ENCODE results near the gene MDFIC. TPM values are rescaled to one million over a fixed set of nuclear protein-coding genes. Genes with fewer than 3 reads are reported as not detected.
A peak's percentile ranks its signal among the peaks of the same experiment; 100 is the strongest.

The MDFIC gene
- total and polyA plus RNA-seq, 4 donors = 3.2 to 6.6 (median 5.3) TPM

DNA sequence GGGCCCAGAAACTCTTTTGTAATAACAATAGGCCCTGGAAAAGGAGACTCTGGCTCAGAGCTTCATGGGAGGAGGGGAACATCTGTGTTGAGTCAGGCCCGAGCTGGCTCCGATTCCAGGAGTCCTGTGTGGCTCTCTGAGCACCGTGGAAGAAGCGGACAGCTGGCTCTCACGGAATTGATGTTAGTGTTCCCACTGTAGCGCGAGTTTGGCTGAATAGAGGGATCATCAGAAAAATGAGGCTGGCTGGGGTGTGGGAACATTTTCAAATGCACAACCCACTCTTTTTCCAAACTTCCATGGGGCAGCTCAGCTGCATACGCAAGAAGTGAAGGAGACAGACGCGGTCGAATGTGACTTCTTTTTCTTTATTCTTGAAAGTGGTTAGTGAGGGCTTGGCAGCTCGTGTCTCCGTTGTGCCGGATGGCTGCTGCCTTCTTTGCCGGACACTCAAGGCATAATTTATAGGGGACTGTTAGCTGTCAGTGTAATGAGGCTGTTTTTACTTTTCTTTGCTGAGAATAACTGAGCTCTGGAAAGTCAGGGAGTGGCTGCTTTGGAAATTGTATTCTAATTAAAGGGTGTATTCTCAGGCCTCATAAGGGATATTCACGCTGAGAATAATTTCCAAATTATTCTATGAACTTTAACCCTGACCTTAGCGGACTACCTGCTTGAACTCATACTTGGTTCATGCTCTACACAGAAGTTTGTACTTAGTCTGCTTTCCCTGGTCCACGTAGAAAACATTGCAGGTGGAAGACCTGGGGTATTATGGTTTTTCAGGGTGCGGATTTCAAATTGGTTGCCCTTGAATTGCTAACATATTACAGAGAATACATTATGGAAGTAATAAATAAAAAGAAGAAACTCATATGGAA, 23.1 kb downstream of the MDFIC start:
- Histone ChIP-seq H3K9me3 (ENCODE audit: control insufficient read depth in 4 of 4, low read length in 3 of 4) (no peaks in the 10 kb centered on the region), H3K27me3 (ENCODE audit: control insufficient read depth in 4 of 4, insufficient read depth in 4 of 4, low read length in 3 of 4) (no peaks in the 10 kb centered on the region), H3K4me3 (ENCODE audit: low read depth in 1 of 3, low read length in 3 of 3) (no peak overlapping the region), H3K4me1 (ENCODE audit: control insufficient read depth in 4 of 4, insufficient read depth in 4 of 4, low read length in 3 of 4) (peaks cover 0 to 11% (median 2%) of the 10 kb centered on the region in 4 donors), H3K27ac (ENCODE audit: low read depth in 1 of 2, low read length in 2 of 2) (no peak overlapping the region), H3K36me3 (ENCODE audit: control insufficient read depth in 4 of 4, insufficient read depth in 3 of 4, low read depth in 1 of 4, low read length in 3 of 4) (no peaks in the 10 kb centered on the region), H3K9ac (ENCODE audit: low read depth in 1 of 2, low read length in 2 of 2) (no peak overlapping the region)
- TF ChIP-seq SP1 (IDR thresholded peaks at IDR 0.05) (no peak), HNF4A (conservative IDR thresholded peaks at IDR 0.05) (peak; percentile 24 to 51), RXRA (IDR thresholded peaks at IDR 0.05) (peak in 1 of 2 donors; percentile 31)
- 85% methylated on average over 19 of the region's 19 CpGs for WGBS
- DNase-seq (ENCODE audit: low spot score) = no peak

- Histone ChIP-seq H3K4me1 (ENCODE audit: control insufficient read depth in 4 of 4, insufficient read depth in 4 of 4, low read length in 3 of 4) (peaks cover 0 to 4% (median 0%) of the 10 kb centered on the region in 4 donors), H3K27ac (ENCODE audit: low read depth in 1 of 2, low read length in 2 of 2) (no peak overlapping the region), H3K36me3 (ENCODE audit: control insufficient read depth in 4 of 4, insufficient read depth in 3 of 4, low read depth in 1 of 4, low read length in 3 of 4) (no peaks in the 10 kb centered on the region), H3K27me3 (ENCODE audit: control insufficient read depth in 4 of 4, insufficient read depth in 4 of 4, low read length in 3 of 4) (no peaks in the 10 kb centered on the region), H3K9ac (ENCODE audit: low read depth in 1 of 2, low read length in 2 of 2) (no peak overlapping the region), H3K9me3 (ENCODE audit: control insufficient read depth in 4 of 4, low read length in 3 of 4) (no peaks in the 10 kb centered on the region), H3K4me3 (ENCODE audit: low read depth in 1 of 3, low read length in 3 of 3) (no peak overlapping the region)
- 82% methylated on average over 1 of the region's 1 CpG for WGBS
- TF ChIP-seq, protein P1, sequence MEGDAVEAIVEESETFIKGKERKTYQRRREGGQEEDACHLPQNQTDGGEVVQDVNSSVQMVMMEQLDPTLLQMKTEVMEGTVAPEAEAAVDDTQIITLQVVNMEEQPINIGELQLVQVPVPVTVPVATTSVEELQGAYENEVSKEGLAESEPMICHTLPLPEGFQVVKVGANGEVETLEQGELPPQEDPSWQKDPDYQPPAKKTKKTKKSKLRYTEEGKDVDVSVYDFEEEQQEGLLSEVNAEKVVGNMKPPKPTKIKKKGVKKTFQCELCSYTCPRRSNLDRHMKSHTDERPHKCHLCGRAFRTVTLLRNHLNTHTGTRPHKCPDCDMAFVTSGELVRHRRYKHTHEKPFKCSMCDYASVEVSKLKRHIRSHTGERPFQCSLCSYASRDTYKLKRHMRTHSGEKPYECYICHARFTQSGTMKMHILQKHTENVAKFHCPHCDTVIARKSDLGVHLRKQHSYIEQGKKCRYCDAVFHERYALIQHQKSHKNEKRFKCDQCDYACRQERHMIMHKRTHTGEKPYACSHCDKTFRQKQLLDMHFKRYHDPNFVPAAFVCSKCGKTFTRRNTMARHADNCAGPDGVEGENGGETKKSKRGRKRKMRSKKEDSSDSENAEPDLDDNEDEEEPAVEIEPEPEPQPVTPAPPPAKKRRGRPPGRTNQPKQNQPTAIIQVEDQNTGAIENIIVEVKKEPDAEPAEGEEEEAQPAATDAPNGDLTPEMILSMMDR (IDR thresholded peaks at IDR 0.05; ENCODE audit: low read depth, low read length, missing input control) = no peak
- TF ChIP-seq HNF4A (conservative IDR thresholded peaks at IDR 0.05) = no peak
- TF ChIP-seq REST (IDR thresholded peaks at IDR 0.05) = no peak
- no peak for TF ChIP-seq RXRA (IDR thresholded peaks at IDR 0.05)
- no peak for TF ChIP-seq YY1 (IDR thresholded peaks at IDR 0.05)
- TF ChIP-seq JUND (IDR thresholded peaks at IDR 0.05) = no peak
- TF ChIP-seq GABPA (IDR thresholded peaks at IDR 0.05 in 1 of 2, conservative IDR thresholded peaks at IDR 0.05 in 1 of 2) = no peak
- no peak for TF ChIP-seq SP1 (IDR thresholded peaks at IDR 0.05)
- no peak for TF ChIP-seq HNF4G (IDR thresholded peaks at IDR 0.05)
- TF ChIP-seq EGR1 (IDR thresholded peaks at IDR 0.05; ENCODE audit: low read depth in 2 of 2) = no peak
- no peak for TF ChIP-seq TAF1 (conservative IDR thresholded peaks at IDR 0.05)
- TF ChIP-seq RAD21 (IDR thresholded peaks at IDR 0.05) = no peak
- no peak for TF ChIP-seq MAX (IDR thresholded peaks at IDR 0.05)
- TF ChIP-seq FOXA2 (IDR thresholded peaks at IDR 0.05) = no peak
- no peak for TF ChIP-seq ZBTB33 (IDR thresholded peaks at IDR 0.05)
- DNase-seq (ENCODE audit: low spot score) = no peak
Measured at GRCh38 chr7:114949231-114949630, 27.3 kb downstream of the MDFIC start.

All from liver (tissue), 9 donors.